GM23338 (cell line): Measurements from ENCODE around the gene ULBP2. TPM values are rescaled to one million over a fixed set of nuclear protein-coding genes. Genes with fewer than 3 reads are reported as not detected.
A peak's percentile ranks its signal among the peaks of the same experiment; 100 is the strongest.
"Not testable (repeated sequence)": the region's sequence is repeated elsewhere in the genome, so short reads cannot be mapped to it uniquely, and the experiment has no call there.

ENCODE experiments used
- ATAC-seq: fragments of 200-7000 bp; cut with Tn5 transposase; 3 replicates; pipeline ENCODE4 v1.9.1; 2020
- DNase-seq: peaks from one replicate; pipeline ENCODE4 v3.0.0-alpha.2; 2015; ENCODE audit warnings: low spot score
- H2AFZ ChIP-seq: fragments of 200-600 bp; sonication (generic); 2 replicates; pipeline ENCODE4 v1.8.0; 2016; ENCODE audit warnings: antibody characterized with exemption, mild to moderate bottlenecking, moderate library complexity
- H3F3A ChIP-seq: fragments of 200-600 bp; sonication (generic); replicated peaks from 2 replicates; pipeline ENCODE4 v1.8.0; 2017; ENCODE audit warnings: antibody characterized with exemption, mixed run types, low read depth
- H3K27ac ChIP-seq: fragments of 200-600 bp; sonication (generic); 2 replicates; pipeline ENCODE4 v1.6.1; 2016; ENCODE audit warnings: low read depth
- H3K27me3 ChIP-seq: fragments of 200-600 bp; sonication (generic); 2 replicates; pipeline ENCODE4 v1.8.0; 2016; ENCODE audit warnings: mild to moderate bottlenecking, mixed run types, moderate library complexity; ENCODE audit not compliant: insufficient read depth
- H3K36me3 ChIP-seq: fragments of 200-600 bp; sonication (generic); 2 replicates; pipeline ENCODE4 v1.8.0; 2016; ENCODE audit warnings: mild to moderate bottlenecking; ENCODE audit not compliant: insufficient read depth
- H3K4me1 ChIP-seq: fragments of 200-600 bp; sonication (generic); 2 replicates; pipeline ENCODE4 v1.8.0; 2016; ENCODE audit warnings: mild to moderate bottlenecking, moderate library complexity; ENCODE audit not compliant: insufficient read depth
- H3K4me2 ChIP-seq: fragments of 200-600 bp; sonication (generic); 2 replicates; pipeline ENCODE4 v1.7.1; 2017; ENCODE audit warnings: mixed run types
- H3K4me3 ChIP-seq: fragments of 200-600 bp; sonication (generic); 2 replicates; pipeline ENCODE4 v1.6.1; 2016; ENCODE audit warnings: mixed run types
- H3K79me2 ChIP-seq: fragments of 200-600 bp; sonication (generic); replicated peaks from 2 replicates; pipeline ENCODE4 v1.8.0; 2017; ENCODE audit warnings: mild to moderate bottlenecking; ENCODE audit not compliant: insufficient read depth
- H3K9me2 ChIP-seq: fragments of 200-600 bp; sonication (generic); 2 replicates; pipeline ENCODE4 v1.8.0; 2017; ENCODE audit not compliant: insufficient read depth
- H4K20me1 ChIP-seq: fragments of 200-600 bp; sonication (generic); replicated peaks from 2 replicates; pipeline ENCODE4 v1.8.0; 2017; ENCODE audit warnings: mild to moderate bottlenecking; ENCODE audit not compliant: insufficient read depth
- H3K27ac Mint-ChIP-seq: 2 replicates; pipeline ENCODE4 v1.8.0; 2020; ENCODE audit warnings: inconsistent platforms, mild to moderate bottlenecking, moderate library complexity, mixed read lengths
- H3K27me3 Mint-ChIP-seq: 3 replicates; pipeline ENCODE4 v1.8.0; 2022; ENCODE audit warnings: low read depth, mild to moderate bottlenecking, moderate library complexity, mixed read lengths, inconsistent platforms; ENCODE audit not compliant: insufficient read depth, poor library complexity
- H3K36me3 Mint-ChIP-seq: 3 replicates; pipeline ENCODE4 v1.8.0; 2021; ENCODE audit warnings: low read depth, mild to moderate bottlenecking, inconsistent platforms, moderate library complexity, mixed read lengths
- H3K4me1 Mint-ChIP-seq: 3 replicates; pipeline ENCODE4 v1.8.0; 2020; ENCODE audit warnings: mild to moderate bottlenecking, inconsistent platforms, mixed read lengths
- H3K4me3 Mint-ChIP-seq: 3 replicates; pipeline ENCODE4 v1.8.0; 2021; ENCODE audit warnings: moderate library complexity, mild to moderate bottlenecking, inconsistent platforms, mixed read lengths
- H3K9me3 Mint-ChIP-seq: 3 replicates; pipeline ENCODE4 v1.8.0; 2020; ENCODE audit warnings: moderate library complexity, mild to moderate bottlenecking, inconsistent platforms, mixed read lengths
- ETS1 ChIP-seq: IDR thresholded peaks from 2 replicates; pipeline ENCODE4 v1.6.1; 2016; ENCODE audit warnings: antibody characterized with exemption
- EZH2phosphoT487 ChIP-seq: fragments of 200-600 bp; sonication (generic); IDR thresholded peaks from one replicate; pipeline ENCODE4 v1.8.1; 2018; ENCODE audit warnings: antibody characterized with exemption; ENCODE audit not compliant: unreplicated experiment
- NANOG ChIP-seq: IDR thresholded peaks from 2 replicates; pipeline ENCODE4 v1.6.1; 2016; ENCODE audit warnings: antibody characterized with exemption, borderline replicate concordance
- STAT1 ChIP-seq: IDR thresholded peaks from one replicate; pipeline ENCODE4 v1.6.1; 2016; ENCODE audit warnings: antibody characterized with exemption; ENCODE audit not compliant: unreplicated experiment
- ZNF331 ChIP-seq: fragments of 250-450 bp; sonication (Bioruptor Pico); IDR thresholded peaks from 2 replicates; pipeline ENCODE4 v1.5.0; 2020; ENCODE audit warnings: low read depth, mild to moderate bottlenecking, moderate library complexity
- polyA plus RNA-seq: library from polyadenylated mRNA; unstranded; fragments of >200 nt; fragmentation: Nextera tagmentation; extraction: Ambion mirVana; gene quantifications from 2 replicates; pipeline ENCODE4 v1.2.1, GENCODE V29; 2016
- total RNA-seq: library from RNA; depleted of rRNA; stranded (reverse); fragments of >200 nt; shearing (Covaris generic); gene quantifications from 2 replicates; pipeline ENCODE4 v1.2.3, GENCODE V29; 2014

Gene ULBP2
- total and polyA plus RNA-seq, 2 experiments from 2014 or later, result not detected

DNA sequence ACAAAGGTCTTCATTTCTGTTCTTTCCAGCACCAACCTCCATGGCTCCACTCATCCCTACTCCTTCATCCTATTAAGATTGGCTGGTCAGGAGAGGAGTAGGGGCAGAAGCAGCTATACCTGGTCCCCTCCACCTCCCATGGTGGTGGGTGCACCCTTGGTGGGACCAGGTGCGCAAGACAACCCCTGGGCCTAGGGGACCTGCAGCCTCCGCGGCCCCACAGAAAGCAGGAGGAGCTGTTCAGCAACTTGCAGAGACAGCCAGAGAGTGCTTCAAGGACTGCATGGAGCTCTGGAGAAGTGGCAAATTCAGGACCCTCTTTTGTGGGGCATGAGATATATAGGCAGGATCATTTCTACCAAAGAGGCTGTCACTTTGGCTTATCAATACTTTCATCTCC is 9.8 kb downstream of the ULBP2 start:
- H3K9me3 Mint-ChIP-seq, result no peaks in the 10 kb centered on the region; the same call in 2 of the 3 replicates

GRCh38 chr6:149953390-149953789 is 11.6 kb downstream of the ULBP2 start:
- not testable (repeated sequence) for H3K4me2 ChIP-seq, H3K36me3 ChIP-seq, H3K27ac Mint-ChIP-seq, H3K36me3 Mint-ChIP-seq, H3K9me2 ChIP-seq, H3K79me2 ChIP-seq, H2AFZ ChIP-seq, H3K4me3 ChIP-seq, H4K20me1 ChIP-seq, H3K27ac ChIP-seq, DNase-seq, H3K9me3 Mint-ChIP-seq, H3K4me1 ChIP-seq, H3F3A ChIP-seq
- Mint-ChIP-seq H3K4me1 (peaks cover 12% of the 10 kb centered on the region), H3K27me3 (peaks cover 78% of the 10 kb centered on the region), H3K4me3 (peak overlapping the region; percentile 30; the same call in 1 of the 3 replicates)
- peak; percentile 11 for ATAC-seq
- H3K27me3 ChIP-seq, result peaks cover 99% of the 10 kb centered on the region

More for the DNA sequence above, 9.8 kb downstream of the ULBP2 start:
- Histone ChIP-seq H3K79me2 (no peaks in the 10 kb centered on the region), H3K9me2 (no peaks in the 10 kb centered on the region), H4K20me1 (no peaks in the 10 kb centered on the region; the same call in 1 of the 2 replicates), H3K27ac (no peak overlapping the region), H3K4me3 (no peak overlapping the region), H3K4me1 (no peaks in the 10 kb centered on the region; the same call in 1 of the 2 replicates), H3K4me2 (no peak overlapping the region), H2AFZ (no peak overlapping the region), H3K27me3 (peaks cover 90% of the 10 kb centered on the region), H3F3A (no peaks in the 10 kb centered on the region), H3K36me3 (no peaks in the 10 kb centered on the region)
- H3K36me3 Mint-ChIP-seq, result no peaks in the 10 kb centered on the region
- ATAC-seq (no peak), DNase-seq (no peak)
- TF ChIP-seq NANOG, result no peak
- no peak for TF ChIP-seq ETS1
- TF ChIP-seq STAT1, result no peak
- no peak for TF ChIP-seq ZNF331 (CRISPR knock-in tag)
- TF ChIP-seq EZH2phosphoT487, result no peak
- H3K4me3 Mint-ChIP-seq, result no peak overlapping the region
- H3K27me3 Mint-ChIP-seq, result peaks cover 75% of the 10 kb centered on the region
- no peak overlapping the region for H3K27ac Mint-ChIP-seq
- peaks cover 12% of the 10 kb centered on the region for H3K4me1 Mint-ChIP-seq

DNA sequence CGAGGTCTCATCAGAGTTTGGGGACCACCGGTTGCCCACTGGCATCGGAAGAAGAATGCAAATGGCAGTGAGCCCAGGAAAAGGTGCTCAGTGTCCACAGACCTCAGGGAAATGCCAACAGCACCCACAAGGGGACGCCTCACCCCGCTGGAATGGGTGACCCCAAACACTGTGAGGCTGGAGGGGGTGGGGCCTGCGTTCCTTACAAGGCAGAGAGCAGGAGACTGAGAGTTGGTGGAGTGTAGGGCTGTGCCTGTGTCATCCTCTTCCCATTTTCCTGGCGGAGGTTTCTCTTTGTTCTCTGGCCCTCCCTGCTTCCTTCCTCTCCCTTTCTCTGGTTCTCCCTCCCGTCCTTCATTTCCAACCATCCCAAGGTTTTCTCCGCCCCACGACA is 12.1 kb downstream of the ULBP2 start:
- Mint-ChIP-seq H3K27me3 (peaks cover 81% of the 10 kb centered on the region), H3K4me1 (peaks cover 12% of the 10 kb centered on the region)
- peaks cover 98% of the 10 kb centered on the region for H3K27me3 ChIP-seq

More for the DNA sequence above, 12.1 kb downstream of the ULBP2 start:
- H3K79me2 ChIP-seq, H3K9me3 Mint-ChIP-seq, H3K4me1 ChIP-seq, H3K27ac ChIP-seq, H3F3A ChIP-seq, DNase-seq, H3K27ac Mint-ChIP-seq, H3K36me3 Mint-ChIP-seq, H3K9me2 ChIP-seq, H2AFZ ChIP-seq, H4K20me1 ChIP-seq, H3K36me3 ChIP-seq: not testable (repeated sequence)
- H3K4me3 ChIP-seq, result peak overlapping the region; percentile 45; the same call in 1 of the 2 replicates
- H3K4me3 Mint-ChIP-seq, result peak overlapping the region; percentile 45; the same call in 1 of the 3 replicates
- peak; percentile 98 for ATAC-seq
- peak overlapping the region; percentile 69 for H3K4me2 ChIP-seq
